H1 (cell line): ENCODE measurements around the gene LDLRAD4. TPM values are rescaled to one million over a fixed set of nuclear protein-coding genes. Genes with fewer than 3 reads are reported as not detected.

Experiments used
- CTCF ChIA-PET: fragments of 300-600 bp; sonication (Branson Sonifier 250); formaldehyde crosslinking; loops from one replicate; lab custom pipeline; 2021; ENCODE audit not compliant: partially characterized antibody; lab: Charles Lee
- POLR2A ChIA-PET: fragments of 300-600 bp; sonication (Branson Sonifier 250); formaldehyde crosslinking; loops from one replicate; lab custom pipeline; 2021; ENCODE audit warnings: inconsistent platforms; ENCODE audit not compliant: partially characterized antibody; lab: Charles Lee
- DNase-seq, 2 experiments: peaks; one replicate each; pipeline versions ENCODE4 v3.0.0 to v3.0.0-alpha.2; 2010 to 2022; ENCODE audit warnings: low spot score in 2 of 2, low read depth in 1 of 2, mixed read lengths in 1 of 2
- FAIRE-seq: peaks from 2 replicates; lab custom pipeline; 2011; peaks lifted over from hg19 to GRCh38; lab: Jason Lieb, UNC
- H2AFZ ChIP-seq: 2 replicates; pipeline ENCODE4 v1.8.1; 2012; ENCODE audit warnings: low read length, inconsistent platforms
- H2AK5ac ChIP-seq: 2 replicates; pipeline ENCODE4 v1.6.1; 2013; ENCODE audit warnings: low read depth, low read length
- H2BK120ac ChIP-seq: replicated peaks from 2 replicates; pipeline ENCODE3; 2013; ENCODE audit warnings: low read depth, low read length, inconsistent platforms
- H2BK12ac ChIP-seq: 2 replicates; pipeline ENCODE4 v1.6.1; 2013; ENCODE audit warnings: low read depth, low read length
- H2BK15ac ChIP-seq: 2 replicates; pipeline ENCODE4 v1.6.1; 2013; ENCODE audit warnings: low read length
- H2BK20ac ChIP-seq: 2 replicates; pipeline ENCODE4 v1.6.1; 2013; ENCODE audit warnings: low read length
- H2BK5ac ChIP-seq: 2 replicates; pipeline ENCODE4 v1.6.1; 2013; ENCODE audit warnings: low read depth, low read length
- H3K14ac ChIP-seq: 2 replicates; pipeline ENCODE4 v1.6.1; 2013; ENCODE audit warnings: inconsistent platforms; ENCODE audit not compliant: insufficient read length
- H3K18ac ChIP-seq: 2 replicates; pipeline ENCODE4 v1.6.1; 2013; ENCODE audit warnings: low read length; ENCODE audit errors: extremely low read depth
- H3K23ac ChIP-seq: 2 replicates; pipeline ENCODE4 v1.6.1; 2013; ENCODE audit warnings: inconsistent platforms; ENCODE audit not compliant: insufficient read length
- H3K23me2 ChIP-seq: 2 replicates; pipeline ENCODE4 v1.6.1; 2013; ENCODE audit warnings: low read depth, low read length
- H3K27ac ChIP-seq: 2 replicates; pipeline ENCODE4 v1.6.1; 2011; ENCODE audit warnings: low read depth, low read length, inconsistent platforms
- H3K27me3 ChIP-seq, 4 experiments: replicated peaks in 1 of 4; 1 replicate in 1 of 4; 2 replicates in 3 of 4; pipeline versions ENCODE4 v1.6.1 to v1.8.1; 2011 to 2013; ENCODE audit warnings: low read length in 3 of 4, mild to moderate bottlenecking in 3 of 4, inconsistent platforms in 2 of 4, mixed read lengths in 2 of 4, moderate library complexity in 1 of 4; ENCODE audit not compliant: control insufficient read depth in 3 of 4, insufficient read depth in 3 of 4; ENCODE audit errors: extremely low read depth in 1 of 4
- H3K36me3 ChIP-seq, 4 experiments: 2 replicates each; pipeline versions ENCODE4 v1.6.1 to v1.8.1; 2011 to 2013; ENCODE audit warnings: mild to moderate bottlenecking in 4 of 4, low read length in 3 of 4, moderate library complexity in 2 of 4, control low read depth in 1 of 4, inconsistent platforms in 1 of 4; ENCODE audit not compliant: insufficient read depth in 4 of 4, control insufficient read depth in 2 of 4
- H3K4ac ChIP-seq: replicated peaks from 2 replicates; pipeline ENCODE3; 2013; ENCODE audit warnings: low read length, low read depth, mixed read lengths, inconsistent platforms; ENCODE audit not compliant: insufficient read length
- H3K4me1 ChIP-seq, 4 experiments: replicated peaks in 1 of 4; 1 replicate in 1 of 4; 2 replicates in 3 of 4; pipeline versions ENCODE4 v1.6.1 to v1.8.1; 2011 to 2013; ENCODE audit warnings: low read length in 3 of 4, inconsistent platforms in 2 of 4, mixed read lengths in 1 of 4; ENCODE audit not compliant: insufficient read depth in 4 of 4, control insufficient read depth in 3 of 4
- H3K4me2 ChIP-seq, 2 experiments: 2 replicates each; pipeline versions ENCODE4 v1.6.1 to v1.8.1; 2011 to 2013; ENCODE audit warnings: low read depth in 2 of 2, low read length in 2 of 2, control low read depth in 1 of 2, inconsistent platforms in 1 of 2, mild to moderate bottlenecking in 1 of 2; ENCODE audit not compliant: insufficient read depth in 1 of 2
- H3K4me3 ChIP-seq, 4 experiments: fragments of 200-600, 300-600 bp in 1 of 4; sonication (generic), shearing (Covaris generic), sonication (Bioruptor Twin) in 1 of 4; 2 replicates each; pipeline versions ENCODE4 v1.5.1 to v1.8.1; 2011 to 2016; ENCODE audit warnings: low read length in 4 of 4, low read depth in 3 of 4, control low read depth in 2 of 4, inconsistent platforms in 2 of 4, mild to moderate bottlenecking in 2 of 4, mixed read lengths in 1 of 4, moderate library complexity in 1 of 4; ENCODE audit not compliant: insufficient read depth in 2 of 4; ENCODE audit errors: extremely low read depth in 1 of 4
- H3K56ac ChIP-seq: replicated peaks from 2 replicates; pipeline ENCODE3; 2013; ENCODE audit warnings: low read depth, mild to moderate bottlenecking, mixed read lengths, low read length, inconsistent platforms; ENCODE audit not compliant: insufficient read length
- H3K79me1 ChIP-seq: 2 replicates; pipeline ENCODE4 v1.6.1; 2013; ENCODE audit warnings: low read depth, low read length, control low read depth
- H3K79me2 ChIP-seq, 2 experiments: 2 replicates each; pipeline versions ENCODE4 v1.6.1 to v1.8.1; 2012 to 2013; ENCODE audit warnings: low read length in 2 of 2, mild to moderate bottlenecking in 2 of 2, inconsistent platforms in 1 of 2; ENCODE audit not compliant: insufficient read depth in 2 of 2, control insufficient read depth in 1 of 2
- H3K9ac ChIP-seq, 4 experiments: replicated peaks in 1 of 4; 1 replicate in 1 of 4; 2 replicates in 3 of 4; pipeline versions ENCODE4 v1.6.1 to v1.8.1; 2011 to 2013; ENCODE audit warnings: low read depth in 3 of 4, low read length in 3 of 4, control low read depth in 2 of 4, mild to moderate bottlenecking in 2 of 4, moderate library complexity in 2 of 4, inconsistent platforms in 1 of 4; ENCODE audit errors: extremely low read depth in 1 of 4
- H3K9me3 ChIP-seq, 2 experiments: 2 replicates each; pipeline versions ENCODE4 v1.6.1 to v1.8.1; 2012 to 2013; ENCODE audit warnings: mild to moderate bottlenecking in 2 of 2, moderate library complexity in 2 of 2, control low read depth in 1 of 2, inconsistent platforms in 1 of 2, low read depth in 1 of 2, low read length in 1 of 2, mixed read lengths in 1 of 2; ENCODE audit not compliant: insufficient read depth in 2 of 2
- H4K20me1 ChIP-seq, 2 experiments: replicated peaks in 1 of 2; 2 replicates each; pipeline versions ENCODE3 to v1.8.1; 2011 to 2013; ENCODE audit warnings: inconsistent platforms in 2 of 2, low read length in 2 of 2, mild to moderate bottlenecking in 1 of 2; ENCODE audit not compliant: insufficient read depth in 2 of 2, control insufficient read depth in 1 of 2
- H4K5ac ChIP-seq: 2 replicates; pipeline ENCODE4 v1.6.1; 2013; ENCODE audit warnings: low read length, low read depth, mixed read lengths, inconsistent platforms; ENCODE audit not compliant: insufficient read length
- H4K8ac ChIP-seq: 2 replicates; pipeline ENCODE4 v1.8.0; 2013; ENCODE audit warnings: mild to moderate bottlenecking, moderate library complexity, low read length, inconsistent platforms; ENCODE audit not compliant: insufficient read depth; ENCODE audit errors: extremely low read depth
- H4K91ac ChIP-seq: replicated peaks from 2 replicates; pipeline ENCODE3; 2013; ENCODE audit warnings: low read length, mixed read lengths, inconsistent platforms; ENCODE audit not compliant: insufficient read length
- BCL11A ChIP-seq, 2 experiments: IDR thresholded peaks; one replicate each; pipeline ENCODE4 v1.6.1; 2011; ENCODE audit warnings: low read depth in 2 of 2, low read length in 2 of 2, mild to moderate bottlenecking in 2 of 2
- CTBP2 ChIP-seq: IDR thresholded peaks from 2 replicates; pipeline ENCODE4 v1.7.0; 2011; ENCODE audit warnings: borderline replicate concordance, mild to moderate bottlenecking, moderate library complexity, mixed read lengths, low read length; ENCODE audit not compliant: insufficient read depth, insufficient read length
- EZH2 ChIP-seq: fragments of 200-600 bp; sonication (generic); IDR thresholded peaks from 2 replicates; pipeline ENCODE4 v1.7.1; 2012; ENCODE audit warnings: low read depth, mild to moderate bottlenecking, moderate library complexity, low read length, inconsistent platforms; ENCODE audit not compliant: severe bottlenecking
- GABPA ChIP-seq: IDR thresholded peaks from 2 replicates; pipeline ENCODE4 v1.6.1; 2011; ENCODE audit warnings: mild to moderate bottlenecking, low read length, moderate library complexity, borderline replicate concordance; ENCODE audit not compliant: insufficient read depth
- HDAC6 ChIP-seq: IDR thresholded peaks from one replicate; pipeline ENCODE4 v1.7.1; 2012; ENCODE audit warnings: low read depth, mild to moderate bottlenecking, inconsistent platforms, low read length, moderate library complexity
- KDM1A ChIP-seq: fragments of 200-600, 300-600 bp; sonication (generic); IDR thresholded peaks from 2 replicates; pipeline ENCODE4 v1.7.1; 2016; ENCODE audit warnings: mild to moderate bottlenecking, low read length, borderline replicate concordance
- KDM5A ChIP-seq: fragments of 200-600 bp; IDR thresholded peaks from 2 replicates; pipeline ENCODE4 v1.7.1; 2012; ENCODE audit warnings: mild to moderate bottlenecking, low read length, inconsistent platforms, mixed read lengths
- RFX5 ChIP-seq: IDR thresholded peaks from 2 replicates; pipeline ENCODE4 v1.6.1; 2011; ENCODE audit warnings: low read depth, low read length, improper control_type of control experiment, borderline replicate concordance
- SAP30 ChIP-seq: fragments of 300-600 bp; sonication (generic); IDR thresholded peaks from 2 replicates; pipeline ENCODE4 v1.7.1; 2012; ENCODE audit warnings: low read length, moderate library complexity, mild to moderate bottlenecking, inconsistent platforms; ENCODE audit not compliant: insufficient read depth, insufficient replicate concordance
- SUZ12 ChIP-seq: fragments of 200-600 bp; sonication (generic); IDR thresholded peaks from 2 replicates; pipeline ENCODE4 v1.6.1; 2012; ENCODE audit warnings: mild to moderate bottlenecking, inconsistent platforms, low read length, moderate library complexity, mixed read lengths
- ZNF274 ChIP-seq: IDR thresholded peaks from 2 replicates; pipeline ENCODE4 v1.7.0; 2012; ENCODE audit warnings: low read length, borderline replicate concordance; ENCODE audit errors: extremely low read depth
- WGBS, 2 experiments: shearing (Covaris generic) in 1 of 2; methylation state at CpG; one replicate each; pipeline versions ENCODE4 v1.1.6 to v1.1.7; 2013 to 2015; ENCODE audit warnings: low lambda C conversion rate in 2 of 2, mixed read lengths in 2 of 2, inconsistent platforms in 1 of 2, low coverage in 1 of 2, missing lambda C conversion rate in 1 of 2; ENCODE audit not compliant: insufficient replicate concordance in 2 of 2, insufficient coverage in 1 of 2, insufficient read length in 1 of 2; ENCODE audit errors: extremely low coverage in 1 of 2, missing lambda C conversion rate in 1 of 2; 5-methylcytosine and 5-hydroxymethylcytosine counted together
- polyA plus RNA-seq, 7 experiments: library from polyadenylated mRNA; depleted of rRNA in 3 of 7; stranded (reverse) in 5 of 7; unstranded in 2 of 7; fragments of >200 nt in 5 of 7; fragments of 200-250 nt in 2 of 7; gene quantifications; 1 replicate in 5 of 7; 2 replicates in 1 of 7; 4 replicates in 1 of 7; pipeline versions ENCODE4 v1.2.1 to v1.2.3, GENCODE V29; 2011 to 2013; ENCODE audit warnings: missing spikeins in 2 of 7, mixed read lengths in 2 of 7
- total RNA-seq: library from RNA; stranded (reverse); fragmentation: NEBNext Ultra II Directional; extraction: Animal tissue kit (Norgen Biotek cat#: 25700); gene quantifications from 2 replicates; pipeline ENCODE4 v1.2.1, GENCODE V29; 2021
- TF ChIP-seq, protein P1 (sequence below): IDR thresholded peaks from 2 replicates; pipeline ENCODE4 v1.6.1; 2011; ENCODE audit warnings: low read depth, mild to moderate bottlenecking, low read length; ENCODE audit not compliant: insufficient read depth

LDLRAD4 gene
- total and polyA plus RNA-seq, 2 of the 8 experiments (the other 6 are each of a cell fraction or from before 2014, with no cell fraction given): 0.77 to 1.4 TPM

DNA sequence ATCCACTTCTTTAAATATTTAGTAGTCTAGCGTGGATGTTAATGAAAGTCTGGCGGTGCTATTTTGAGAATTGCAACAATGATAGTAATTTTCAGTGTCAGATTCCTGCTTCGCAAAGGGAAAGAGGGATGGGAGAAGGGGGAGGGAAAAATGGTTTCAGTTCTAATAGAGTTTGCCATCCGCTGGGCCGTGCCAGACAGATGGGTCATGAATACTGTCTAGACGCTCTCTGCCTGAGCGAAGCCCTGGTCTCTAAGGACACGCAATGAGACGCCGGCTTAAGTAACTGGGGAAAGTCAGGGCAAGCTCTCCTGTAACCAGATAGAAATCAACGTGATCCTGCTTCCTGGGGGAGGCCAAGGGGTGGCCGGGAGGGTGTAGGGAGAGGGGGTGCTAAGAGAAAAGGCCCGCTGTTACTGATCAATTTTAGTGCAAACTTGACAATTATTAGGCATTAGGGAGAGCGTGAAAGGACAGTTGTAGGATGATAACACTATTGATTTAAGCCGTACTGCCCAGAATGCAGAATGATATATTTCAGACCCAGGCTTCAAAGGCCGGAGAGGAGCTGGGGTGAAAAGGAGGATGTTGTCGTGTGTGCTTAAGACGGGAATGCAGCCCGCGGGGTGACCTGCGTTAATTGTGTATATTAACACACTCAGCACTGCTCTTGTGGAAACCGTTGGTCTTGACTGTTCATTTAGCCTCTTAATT lies 229.2 kb downstream of the LDLRAD4 start:
- Histone ChIP-seq H3K14ac (no peak overlapping the region), H3K27ac (no peak overlapping the region), H3K27me3 (no peaks in the 10 kb centered on the region), H4K20me1 (peaks cover 0 to 4% of the 10 kb centered on the region in 2 experiments), H3K79me1 (no peaks in the 10 kb centered on the region), H2BK15ac (no peak overlapping the region), H3K18ac (no peak overlapping the region), H2BK5ac (no peak overlapping the region), H3K9ac (no peak overlapping the region), H3K4me2 (no peak overlapping the region), H4K5ac (no peak overlapping the region), H3K4me1 (peaks cover 4 to 27% (median 12%) of the 10 kb centered on the region in 4 experiments), H2AFZ (no peak overlapping the region), H2BK20ac (no peak overlapping the region), H2BK120ac (no peak overlapping the region), H2BK12ac (no peak overlapping the region), H3K56ac (no peak overlapping the region), H3K4ac (no peak overlapping the region), H3K23ac (no peak overlapping the region), H2AK5ac (no peak overlapping the region), H3K23me2 (peaks cover 3% of the 10 kb centered on the region; the same call in 1 of the 2 replicates), H3K79me2 (no peaks in the 10 kb centered on the region), H3K9me3 (no peaks in the 10 kb centered on the region), H4K8ac (no peak overlapping the region), H3K36me3 (no peaks in the 10 kb centered on the region), H3K4me3 (no peak overlapping the region), H4K91ac (no peak overlapping the region)
- no peak for DNase-seq
- ChIA-PET CTCF (no interaction called here), POLR2A (no interaction called here)
- WGBS, 2 experiments: 84% methylated on average over 22 of the region's 22 CpGs; no CpG with 5 or more reads in 1 of the 2 experiments
- no peak for FAIRE-seq
- TF ChIP-seq SUZ12 (no peak), HDAC6 (no peak), SAP30 (no peak), RFX5 (no peak), KDM1A (no peak), EZH2 (no peak), CTBP2 (no peak), BCL11A (IDR thresholded peaks at IDR 0.05; ENCODE audit: low read depth in 2 of 2, low read length in 2 of 2) (no peak), KDM5A (no peak), GABPA (no peak), ZNF274 (no peak)
- TF ChIP-seq, protein P1, sequence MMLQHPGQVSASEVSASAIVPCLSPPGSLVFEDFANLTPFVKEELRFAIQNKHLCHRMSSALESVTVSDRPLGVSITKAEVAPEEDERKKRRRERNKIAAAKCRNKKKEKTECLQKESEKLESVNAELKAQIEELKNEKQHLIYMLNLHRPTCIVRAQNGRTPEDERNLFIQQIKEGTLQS: no peak
